OCI-LY7 (cell line): ENCODE data around the gene NIPBL.

Experiments
- EZH2phosphoT487 ChIP-seq: fragments of 200-600 bp; sonication (generic); IDR thresholded peaks from 2 replicates; pipeline ENCODE4 v1.6.1; 2018; ENCODE audit warnings: low read depth, borderline replicate concordance, mild to moderate bottlenecking, mixed run types, antibody characterized with exemption, low read length, moderate library complexity, mixed read lengths
- TF ChIP-seq, protein P1 (sequence below): fragments of 200-600 bp; sonication (generic); conservative IDR thresholded peaks from 2 replicates; pipeline ENCODE4 v1.5.1; 2014; ENCODE audit warnings: mild to moderate bottlenecking, antibody characterized with exemption, low read length, moderate library complexity, mixed read lengths

DNA sequence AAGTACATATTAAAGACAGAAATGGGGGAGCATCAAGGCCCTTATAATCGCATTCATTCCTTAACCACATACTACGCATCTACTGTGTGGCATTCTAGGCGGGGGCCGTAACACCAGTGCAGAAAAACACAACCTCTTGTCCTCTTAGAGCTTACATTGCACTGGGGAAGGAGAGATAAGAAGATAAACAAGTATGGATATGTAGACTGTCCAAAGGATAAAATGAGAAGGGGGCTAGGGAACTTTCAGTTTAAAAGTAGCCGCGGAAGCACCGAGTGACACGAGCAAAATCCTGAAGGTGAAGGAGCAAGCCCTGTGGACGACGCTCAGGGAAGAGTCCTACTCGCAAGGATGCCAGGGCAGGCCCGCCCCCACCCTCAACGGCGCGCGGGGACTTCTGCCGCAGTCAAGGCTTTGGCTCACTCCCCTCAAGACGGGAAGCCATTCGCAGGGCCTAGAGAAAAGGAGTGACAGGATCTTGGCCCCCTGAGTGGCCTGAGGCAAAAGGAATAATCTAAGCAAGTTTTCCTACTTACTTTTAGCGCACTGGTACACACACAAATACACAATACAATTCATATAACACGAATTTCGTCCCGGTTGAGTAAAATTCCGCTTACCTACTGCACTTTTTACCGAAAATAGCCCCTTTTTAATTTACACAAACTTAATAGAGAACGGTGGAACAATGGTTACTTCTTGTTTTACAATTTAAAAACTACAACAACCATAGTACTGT is 1.3 kb upstream of the NIPBL start:
- TF ChIP-seq, protein P1, sequence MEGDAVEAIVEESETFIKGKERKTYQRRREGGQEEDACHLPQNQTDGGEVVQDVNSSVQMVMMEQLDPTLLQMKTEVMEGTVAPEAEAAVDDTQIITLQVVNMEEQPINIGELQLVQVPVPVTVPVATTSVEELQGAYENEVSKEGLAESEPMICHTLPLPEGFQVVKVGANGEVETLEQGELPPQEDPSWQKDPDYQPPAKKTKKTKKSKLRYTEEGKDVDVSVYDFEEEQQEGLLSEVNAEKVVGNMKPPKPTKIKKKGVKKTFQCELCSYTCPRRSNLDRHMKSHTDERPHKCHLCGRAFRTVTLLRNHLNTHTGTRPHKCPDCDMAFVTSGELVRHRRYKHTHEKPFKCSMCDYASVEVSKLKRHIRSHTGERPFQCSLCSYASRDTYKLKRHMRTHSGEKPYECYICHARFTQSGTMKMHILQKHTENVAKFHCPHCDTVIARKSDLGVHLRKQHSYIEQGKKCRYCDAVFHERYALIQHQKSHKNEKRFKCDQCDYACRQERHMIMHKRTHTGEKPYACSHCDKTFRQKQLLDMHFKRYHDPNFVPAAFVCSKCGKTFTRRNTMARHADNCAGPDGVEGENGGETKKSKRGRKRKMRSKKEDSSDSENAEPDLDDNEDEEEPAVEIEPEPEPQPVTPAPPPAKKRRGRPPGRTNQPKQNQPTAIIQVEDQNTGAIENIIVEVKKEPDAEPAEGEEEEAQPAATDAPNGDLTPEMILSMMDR, result no peak
- no peak for TF ChIP-seq EZH2phosphoT487
